Stimulated activated CD4-positive, alpha-beta T cell treated with anti-CD3 and anti-CD28 coated beads, Interleukin-2, amount 100 ng/mL, for 48 hours (primary cell): ENCODE results near the gene VPS50.
"Not testable (repeated sequence)": the region's sequence is repeated elsewhere in the genome, so short reads cannot be mapped to it uniquely, and the experiment has no call there.

Source experiments
- DNase-seq, 2 donors: peaks; one replicate each; pipeline ENCODE4 v3.0.0-alpha.2; 2020

The VPS50 gene

GRCh38 chr7:93337052-93337451 lies 104.9 kb downstream of the VPS50 start:
- DNase-seq = no peak

- DNase-seq = not testable (repeated sequence)
Observed at GRCh38 chr7:93342178-93342577, 110.0 kb downstream of the VPS50 start.

GRCh38 chr7:93350338-93350737 lies 118.2 kb downstream of the VPS50 start:
- DNase-seq = no peak

GRCh38 chr7:93352881-93353280 lies 120.7 kb downstream of the VPS50 start:
- DNase-seq = no peak

- no peak for DNase-seq
Observed at GRCh38 chr7:93354815-93355214, 122.6 kb downstream of the VPS50 start.

- no peak for DNase-seq
Observed at GRCh38 chr7:93359520-93360198, 127.5 kb downstream of the VPS50 start.

- no peak for DNase-seq
Observed at GRCh38 chr7:93361853-93362252, 129.7 kb downstream of the VPS50 start.

- no peak for DNase-seq
Observed at GRCh38 chr7:93364806-93365205, 132.6 kb downstream of the VPS50 start.

- DNase-seq = no peak
Observed at GRCh38 chr7:93365341-93365740, 133.2 kb downstream of the VPS50 start.

- no peak for DNase-seq
Observed at GRCh38 chr7:93366816-93367215, 134.7 kb downstream of the VPS50 start.

- no peak for DNase-seq
Observed at GRCh38 chr7:93367254-93367653, 135.1 kb downstream of the VPS50 start.

GRCh38 chr7:93370937-93371336 lies 138.8 kb downstream of the VPS50 start:
- DNase-seq = not testable (repeated sequence)

GRCh38 chr7:93373537-93373936 lies 141.4 kb downstream of the VPS50 start:
- DNase-seq = no peak

GRCh38 chr7:93374345-93374940 lies 142.3 kb downstream of the VPS50 start:
- DNase-seq = no peak

- DNase-seq = no peak
Observed at GRCh38 chr7:93375603-93376002, 143.4 kb downstream of the VPS50 start.

GRCh38 chr7:93378131-93378760 lies 146.1 kb downstream of the VPS50 start:
- no peak for DNase-seq

GRCh38 chr7:93382362-93382761 lies 150.2 kb downstream of the VPS50 start:
- DNase-seq = no peak

GRCh38 chr7:93390660-93391059 lies 158.5 kb downstream of the VPS50 start:
- no peak for DNase-seq

GRCh38 chr7:93392984-93393383 lies 160.8 kb downstream of the VPS50 start:
- DNase-seq = no peak

GRCh38 chr7:93399642-93400041 lies 167.5 kb downstream of the VPS50 start:
- no peak for DNase-seq

GRCh38 chr7:93402944-93403343 lies 170.8 kb downstream of the VPS50 start:
- DNase-seq = no peak

GRCh38 chr7:93407239-93407638 lies 175.1 kb downstream of the VPS50 start:
- no peak for DNase-seq

GRCh38 chr7:93409324-93409723 lies 177.2 kb downstream of the VPS50 start:
- DNase-seq = no peak
